HG02870 (cell line): ENCODE measurements around the gene GATD1.

Experiments used
- ATAC-seq: cut with Tn5 transposase; IDR thresholded peaks from one replicate; pipeline ENCODE4 v1.9.1; 2021; ENCODE audit warnings: mild to moderate bottlenecking, moderate library complexity; ENCODE audit not compliant: unreplicated experiment

GATD1 gene

DNA sequence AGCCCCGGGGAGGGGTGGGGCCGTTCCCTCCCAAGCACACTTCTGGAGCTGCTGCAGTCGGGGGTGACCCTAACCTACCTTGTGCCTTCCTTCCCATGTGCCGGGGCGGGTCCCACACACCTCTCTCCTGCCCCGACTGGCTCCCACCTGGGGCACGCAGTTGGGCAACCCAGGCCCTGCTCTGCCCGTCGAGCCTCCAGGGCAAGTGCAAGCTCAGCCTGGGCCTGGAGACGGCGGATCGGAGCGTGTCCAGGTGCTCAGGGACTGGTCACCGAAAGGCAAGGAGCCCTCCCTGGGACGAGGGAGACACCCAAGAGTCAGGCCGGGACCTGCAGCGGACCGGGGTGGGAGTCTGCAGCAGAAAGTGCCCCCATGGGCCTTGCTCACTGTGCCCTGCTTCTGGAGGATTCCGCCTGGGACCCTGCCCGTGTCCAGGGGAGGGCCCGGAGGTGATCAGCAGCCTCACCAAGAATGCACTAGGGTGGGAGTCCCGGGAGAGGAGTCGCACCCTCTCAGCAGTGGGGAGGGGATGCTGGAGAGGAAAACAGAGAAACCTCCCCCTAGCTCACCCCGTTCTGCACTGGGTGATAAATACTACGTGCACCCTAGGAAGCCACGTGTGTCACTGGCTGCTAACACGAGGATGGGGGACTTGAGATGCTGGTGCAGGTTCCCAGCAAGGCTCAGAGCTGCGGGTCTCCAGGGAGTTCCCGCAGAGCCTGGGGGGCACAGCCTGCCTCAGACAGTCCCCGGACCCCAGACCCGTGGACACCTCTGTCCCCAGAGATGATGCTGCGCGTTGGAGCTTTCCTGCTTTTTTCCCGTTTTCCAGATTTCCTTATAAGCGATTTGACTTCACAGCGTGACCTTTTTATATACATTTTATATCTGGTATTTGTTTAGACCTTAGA is 5.2 kb upstream of the GATD1 start:
- no peak for ATAC-seq

DNA sequence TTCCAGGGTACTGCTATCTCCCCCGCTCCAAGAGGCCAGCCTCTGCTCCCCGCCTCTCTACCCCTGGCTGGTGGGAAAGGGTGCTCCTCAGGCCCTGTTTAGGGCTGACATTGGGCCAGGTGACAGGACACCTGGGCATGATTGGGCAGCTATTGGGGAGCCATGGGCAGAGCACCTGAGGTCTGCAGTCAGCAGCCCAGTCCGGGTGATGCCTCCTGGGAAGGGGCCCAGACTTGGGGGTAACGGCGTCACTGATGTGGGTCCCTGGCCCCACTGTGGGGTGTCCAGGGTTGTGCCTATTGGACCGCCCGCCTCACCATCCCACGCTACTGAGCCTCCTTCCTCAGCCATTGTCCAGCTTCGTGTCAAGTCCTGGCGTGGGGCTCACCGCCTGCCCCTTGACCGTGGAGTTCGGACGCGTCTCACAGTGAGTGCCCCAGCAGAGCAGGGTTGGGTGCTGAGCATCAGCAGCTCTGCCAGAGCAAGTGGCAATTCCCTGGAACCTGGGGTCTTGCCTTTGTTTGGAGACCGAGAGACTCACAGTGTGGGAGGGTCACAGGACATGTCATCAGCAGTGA is 2.8 kb upstream of the GATD1 start:
- no peak for ATAC-seq

DNA sequence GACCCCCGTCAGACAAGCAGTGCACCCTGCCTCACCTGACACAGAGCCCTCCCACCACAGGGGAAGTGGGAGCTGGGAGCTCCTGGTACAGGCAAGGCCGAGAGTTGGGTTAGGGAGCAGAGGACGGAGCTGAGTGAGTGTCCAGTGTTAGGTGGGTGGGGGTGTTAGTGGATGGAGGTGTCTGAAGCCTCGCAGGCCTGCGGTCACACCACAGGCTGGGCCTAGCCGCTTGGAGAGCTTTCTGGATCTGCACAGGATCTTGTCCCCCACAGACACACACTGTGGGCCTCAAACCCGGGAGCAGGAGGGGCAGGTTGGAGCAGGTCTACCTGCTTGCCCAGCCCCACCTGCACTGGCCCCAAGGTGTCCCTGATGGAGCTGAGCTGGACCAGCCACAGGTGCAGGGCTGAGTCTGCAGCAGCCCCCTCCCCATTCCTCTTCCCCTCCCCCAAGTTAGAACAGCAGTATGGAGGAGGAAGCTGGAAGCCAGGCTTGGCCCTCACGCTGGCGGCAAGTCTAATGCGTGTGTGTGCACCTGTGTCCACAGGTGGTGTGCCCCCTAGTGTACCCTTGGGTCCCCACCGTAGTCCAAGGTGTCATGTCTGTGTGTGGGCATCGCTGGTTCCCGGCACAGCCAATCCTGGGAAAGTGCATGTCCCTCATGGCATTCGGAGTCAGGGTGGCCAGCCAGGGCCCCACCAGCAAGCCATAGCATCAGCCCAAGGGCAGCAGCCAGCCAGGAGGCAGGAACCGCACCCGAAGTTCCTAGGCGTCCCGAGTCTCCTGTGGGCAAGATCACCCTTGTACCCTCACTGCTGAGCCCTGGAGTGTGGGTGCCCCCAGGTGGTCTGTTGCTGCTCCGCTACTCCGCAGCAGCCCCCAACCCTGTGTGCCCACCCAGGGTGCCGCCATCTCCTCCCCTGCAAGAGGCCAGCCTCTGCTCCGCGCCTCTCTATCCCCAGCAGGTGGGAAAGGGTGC is 2.0 kb upstream of the GATD1 start:
- ATAC-seq = no peak

DNA sequence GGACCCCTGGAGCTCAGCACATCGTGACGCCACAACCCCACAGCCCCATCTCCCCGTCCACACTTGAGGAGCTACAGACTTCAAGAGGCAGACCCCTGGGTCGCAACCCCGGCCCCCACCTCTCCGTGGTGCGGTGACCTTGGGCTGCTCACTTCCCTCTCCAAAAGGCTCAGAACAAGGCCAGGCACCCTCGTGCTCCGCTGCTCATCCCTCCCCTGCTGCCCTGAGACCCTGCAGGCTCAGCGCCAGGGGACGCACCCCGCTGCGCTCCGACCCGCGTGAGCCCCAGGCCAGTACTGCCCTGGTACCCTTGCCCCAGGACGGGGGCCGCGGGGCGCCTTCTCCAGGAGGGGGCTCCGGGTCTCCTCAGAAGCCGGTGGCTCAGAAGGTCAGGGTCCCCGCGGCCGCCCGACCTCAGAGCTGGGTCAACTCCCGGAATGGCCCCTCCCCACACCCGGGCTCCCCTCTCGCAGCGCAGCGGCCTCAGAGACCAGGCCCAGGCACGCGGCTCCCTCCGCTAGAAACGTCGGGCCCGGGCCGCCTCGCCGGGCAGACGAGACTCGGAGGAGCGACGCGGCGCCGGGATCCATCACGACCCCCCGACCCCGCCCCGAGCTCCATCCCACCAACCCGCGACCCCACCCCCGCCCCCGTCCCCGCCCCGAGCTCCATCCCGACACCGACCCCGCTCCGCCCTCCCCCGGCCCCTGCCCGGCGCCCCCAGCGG is 563 bp downstream of the GATD1 start:
- ATAC-seq = peak; percentile 25

DNA sequence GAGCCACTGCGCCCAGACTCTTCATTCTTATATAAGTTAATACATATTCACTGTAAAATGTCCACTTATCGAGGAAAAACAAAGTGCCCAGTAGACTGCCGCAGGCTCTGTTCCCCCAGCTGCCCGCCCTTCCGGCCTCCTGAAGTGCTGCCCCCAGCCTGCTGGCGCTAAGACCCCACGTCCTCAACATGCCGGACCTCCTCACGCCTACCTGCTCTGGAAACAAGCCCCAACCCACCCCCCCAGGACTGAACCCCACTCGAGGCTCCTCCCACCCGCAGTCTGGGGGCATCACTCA is 1.1 kb downstream of the GATD1 start:
- peak; percentile 10 for ATAC-seq

DNA sequence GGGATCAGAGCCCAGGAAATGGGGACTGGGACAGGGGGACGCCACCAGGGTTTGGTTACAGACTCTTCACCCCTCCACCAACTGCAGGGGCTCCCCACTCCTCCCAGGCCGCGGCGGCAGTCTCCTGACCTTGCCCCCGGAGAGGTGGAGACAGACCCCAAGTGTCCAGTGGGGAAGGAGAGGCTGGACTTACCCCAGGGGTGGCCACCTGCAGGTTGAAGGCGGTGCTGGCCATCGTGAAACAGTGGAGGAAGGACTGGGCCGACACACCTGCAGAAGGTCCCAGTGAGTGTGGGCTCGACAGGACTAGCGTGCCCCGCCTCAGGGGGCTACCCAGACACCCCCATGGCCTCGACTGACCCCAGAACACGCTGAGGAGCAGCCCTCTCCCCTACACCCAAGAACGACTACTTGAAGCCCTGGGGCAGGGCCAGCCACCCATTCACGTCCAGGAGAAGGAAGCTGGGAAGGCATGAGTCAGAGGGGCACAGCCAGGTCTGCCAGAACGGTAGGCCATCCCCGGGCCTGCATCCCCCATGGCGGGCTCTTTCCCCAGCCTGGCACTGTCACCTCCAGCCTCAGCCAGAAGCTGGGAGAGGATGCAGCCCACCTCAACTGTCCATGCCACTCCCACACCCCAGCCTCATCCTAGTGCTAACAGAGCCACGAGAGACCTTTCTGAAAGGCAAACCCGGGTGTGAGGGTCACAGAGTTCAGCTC is 2.3 kb downstream of the GATD1 start:
- ATAC-seq = no peak

DNA sequence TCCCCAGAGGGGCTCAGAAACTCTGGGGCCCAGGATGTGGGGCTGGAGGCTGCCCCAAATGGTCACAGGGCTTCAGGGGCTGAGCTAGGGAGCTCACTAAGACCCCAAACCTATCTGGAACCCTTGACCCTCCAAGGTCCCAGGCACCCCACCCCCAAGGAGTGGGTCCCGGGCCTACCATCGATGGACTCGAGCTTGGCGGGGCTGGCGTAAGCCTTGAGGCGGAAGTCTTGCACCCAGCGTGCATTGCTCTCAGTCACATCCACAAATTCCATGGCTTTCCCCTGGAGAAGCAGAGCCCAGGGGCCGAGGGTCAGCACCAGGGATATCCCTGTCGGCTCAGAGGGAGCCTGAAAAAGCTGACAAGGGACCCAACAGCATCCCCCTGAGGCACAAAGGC is 3.5 kb downstream of the GATD1 start:
- no peak for ATAC-seq

DNA sequence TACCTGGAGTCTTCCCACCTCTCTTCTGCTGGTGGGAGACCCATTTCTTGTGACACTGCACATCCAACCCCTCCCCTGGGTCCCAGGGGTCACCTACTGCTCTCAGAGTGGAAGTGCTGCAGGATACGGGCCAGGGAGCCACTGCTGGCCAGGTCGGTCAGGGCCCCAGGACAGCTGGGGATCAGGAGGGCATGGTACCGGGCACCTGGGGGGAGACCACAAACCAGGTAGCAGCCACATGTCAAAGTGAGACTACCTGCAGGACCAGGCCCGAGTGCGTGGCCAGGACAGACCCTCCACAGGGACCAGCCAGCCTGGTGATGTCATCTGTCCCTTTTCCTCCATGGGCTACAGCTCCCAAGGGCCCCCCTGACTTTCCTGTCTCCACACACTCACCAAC is 3.9 kb downstream of the GATD1 start:
- ATAC-seq = no peak

DNA sequence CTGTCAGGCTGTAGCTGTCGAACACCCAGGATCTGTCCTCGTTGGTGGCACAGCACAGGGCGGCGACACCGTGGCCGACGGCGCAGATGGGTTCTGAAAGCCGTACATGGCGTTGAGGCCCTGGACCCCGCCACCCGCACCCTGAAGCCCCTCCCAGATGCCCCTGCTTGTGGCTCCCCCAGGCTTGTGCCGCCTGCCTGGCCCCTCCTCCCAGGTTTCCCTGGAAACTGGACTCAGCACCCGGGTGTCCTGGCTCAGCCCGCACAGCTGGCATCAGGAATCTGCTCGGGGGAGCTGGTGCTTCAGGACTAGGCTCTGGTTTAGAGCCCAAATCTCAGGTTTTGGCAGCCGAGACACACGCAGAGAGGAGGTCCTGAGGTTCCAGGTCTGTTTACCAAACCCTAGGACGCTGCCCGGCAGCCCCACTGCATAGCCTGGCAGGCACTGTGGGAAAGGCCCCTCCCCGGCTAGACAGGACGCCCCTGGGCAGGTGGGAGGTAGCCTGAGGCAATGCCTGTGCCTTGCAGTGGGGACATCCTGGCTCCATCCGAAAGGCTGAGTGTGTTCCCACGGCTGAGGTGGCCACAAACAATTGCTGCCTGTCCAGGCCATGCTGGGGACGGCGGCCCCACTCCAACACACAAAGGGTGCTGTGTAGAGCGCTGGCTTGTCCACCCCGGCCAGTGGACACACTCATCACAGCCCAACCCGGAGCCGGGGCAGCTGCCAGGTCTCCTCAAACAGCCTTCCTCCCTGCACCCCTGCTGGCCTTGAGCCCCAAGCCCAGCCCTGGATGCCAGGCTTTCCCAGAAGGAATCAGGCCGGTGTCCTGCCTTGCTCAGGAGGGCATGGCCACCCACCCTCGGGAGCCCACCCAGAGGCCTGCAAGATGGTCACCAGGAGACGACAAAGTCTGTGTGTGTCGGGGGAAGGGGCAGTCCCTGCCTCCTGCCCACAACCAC is 4.6 kb downstream of the GATD1 start:
- no peak for ATAC-seq

DNA sequence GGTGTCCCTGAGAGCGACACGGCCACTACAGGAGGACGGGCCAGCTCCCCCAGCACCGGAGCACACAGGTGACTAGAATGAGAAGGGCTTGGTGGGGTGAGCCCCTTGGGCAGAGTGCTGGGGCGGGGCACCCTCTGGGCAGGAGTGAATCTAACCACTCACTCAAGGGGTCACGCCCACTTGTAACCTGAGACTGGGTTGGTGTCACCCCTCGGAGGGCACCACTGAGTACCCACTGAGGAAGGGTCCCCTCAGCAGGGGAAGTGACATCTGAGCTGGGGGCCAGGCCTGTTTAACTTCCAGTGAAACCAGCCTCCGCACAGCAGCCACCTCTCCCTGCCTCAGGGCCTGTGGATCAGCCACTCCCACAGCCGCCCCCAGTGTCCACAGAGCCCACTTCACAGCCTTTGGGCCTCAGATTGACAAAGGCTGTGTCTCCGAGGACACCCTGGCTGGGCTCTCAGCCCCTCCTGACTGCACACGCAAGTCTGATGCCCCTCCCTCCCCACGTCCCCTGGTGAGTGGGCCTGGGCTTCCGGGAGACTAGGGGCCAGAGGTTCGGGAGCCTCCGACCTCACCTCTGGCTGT is 5.6 kb downstream of the GATD1 start:
- ATAC-seq = no peak

DNA sequence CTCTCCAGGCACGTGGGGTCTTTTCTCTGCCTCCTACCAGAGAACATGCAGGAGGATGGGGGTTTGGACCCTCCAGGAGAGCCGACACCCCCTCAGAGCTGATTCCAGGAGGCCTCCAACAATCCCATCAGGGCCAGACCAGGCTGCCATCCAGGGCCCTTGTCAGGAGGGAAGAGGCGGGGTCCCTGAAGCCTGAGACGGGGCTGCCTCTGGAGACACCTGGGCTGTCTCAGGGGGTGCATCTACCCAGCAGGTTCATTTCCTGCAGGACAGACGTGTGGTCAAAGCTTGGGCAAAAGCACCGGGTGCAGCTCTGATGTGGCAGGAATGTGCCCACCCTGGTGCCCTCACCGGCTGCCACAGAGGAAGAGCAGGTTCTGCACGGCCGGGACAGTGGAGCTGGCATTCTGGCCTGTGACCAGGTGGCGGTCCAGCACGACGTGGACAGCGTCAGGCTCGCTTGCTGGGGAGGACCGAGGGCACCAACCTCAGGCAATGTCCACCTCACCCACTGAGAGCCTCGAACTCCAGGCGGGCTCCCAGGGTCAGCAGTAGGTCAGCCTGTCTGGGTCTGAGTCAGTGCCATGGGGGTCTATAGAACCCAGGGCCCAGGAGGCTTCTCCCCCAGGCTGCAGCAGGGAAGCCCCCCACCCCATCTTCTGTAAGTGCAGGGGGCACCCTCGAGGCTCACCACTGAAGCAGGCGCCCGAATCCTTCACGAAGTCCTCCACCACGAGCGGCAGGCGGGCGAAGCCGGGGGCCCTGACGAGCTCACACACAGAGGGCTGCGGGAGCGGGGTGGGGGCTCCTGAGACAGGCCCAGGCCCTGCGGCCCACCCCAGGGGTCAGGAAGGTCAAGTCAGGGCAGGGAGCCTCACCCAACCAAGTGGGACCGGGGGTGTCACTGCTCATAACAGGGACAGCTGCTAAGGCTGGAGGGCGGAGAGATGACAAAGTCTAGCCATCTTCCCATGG is 6.4 kb downstream of the GATD1 start:
- no peak for ATAC-seq

DNA sequence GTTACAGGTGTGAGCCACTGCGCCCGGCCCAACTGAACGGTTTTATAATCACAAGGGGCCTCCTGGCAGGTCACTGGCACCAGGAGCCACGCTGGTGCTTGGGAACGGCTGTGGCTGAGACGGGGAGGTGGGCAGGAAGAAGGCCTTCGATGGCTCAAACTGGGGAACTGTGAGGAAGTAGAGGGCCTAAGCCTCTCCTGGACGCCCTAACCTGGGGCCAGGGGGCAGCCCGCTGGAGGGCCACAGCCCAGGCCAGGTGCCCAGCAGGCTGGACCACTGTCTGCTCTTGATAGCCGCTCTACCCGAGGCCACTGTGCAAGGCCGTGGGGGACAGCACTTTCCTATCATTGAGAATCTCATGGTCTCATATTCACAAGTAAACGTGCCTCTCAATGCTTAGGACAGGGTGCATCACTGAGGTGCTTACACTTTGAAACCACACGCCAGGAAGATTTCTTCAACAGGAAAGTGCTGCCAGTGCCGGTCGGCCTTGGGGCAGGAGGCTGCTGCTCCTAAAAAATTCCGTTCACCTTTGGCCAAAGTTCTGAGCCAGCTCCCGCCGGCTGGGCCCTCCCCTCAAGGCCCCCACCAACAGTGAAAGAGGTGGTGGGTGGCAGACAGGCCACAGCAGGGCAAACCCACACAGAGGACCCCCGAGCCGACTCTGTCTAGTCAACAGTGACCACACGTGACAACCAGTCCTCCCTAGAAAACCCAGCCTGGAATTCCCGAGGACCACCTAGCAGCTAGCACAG is 7.2 kb downstream of the GATD1 start:
- no peak for ATAC-seq

DNA sequence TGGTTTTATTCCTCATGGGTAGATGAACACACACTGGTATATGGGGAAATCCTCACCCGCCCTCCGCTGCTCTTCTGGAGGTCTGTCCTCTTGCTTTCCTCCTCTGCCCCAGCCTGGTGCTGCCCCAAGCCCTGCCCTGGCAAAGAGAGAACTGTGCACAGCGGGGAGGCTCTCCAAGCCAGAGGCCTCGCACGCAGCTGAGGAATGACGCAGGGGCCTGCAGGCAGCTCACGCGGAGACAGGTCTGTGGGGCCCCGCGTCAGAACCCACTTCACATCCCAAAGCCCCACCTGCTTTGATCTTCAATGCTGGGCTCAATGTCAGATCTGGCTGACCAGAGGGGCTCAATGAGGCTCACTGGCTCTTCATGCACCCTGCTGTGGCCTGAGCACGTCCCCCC is 10.0 kb downstream of the GATD1 start:
- ATAC-seq = no peak

DNA sequence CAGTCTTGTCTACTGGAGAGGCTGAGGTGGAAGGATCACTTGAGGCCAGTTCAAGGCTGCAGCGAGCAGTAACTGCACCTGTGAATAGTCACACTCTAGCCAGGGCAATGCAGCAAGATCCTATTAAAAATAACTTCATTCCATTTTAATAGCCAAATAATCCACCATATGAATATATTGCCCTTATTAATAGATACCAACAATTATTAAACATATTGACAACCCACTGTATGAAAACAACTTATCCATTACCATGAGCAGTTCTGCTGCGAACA is 10.4 kb downstream of the GATD1 start:
- ATAC-seq = no peak

DNA sequence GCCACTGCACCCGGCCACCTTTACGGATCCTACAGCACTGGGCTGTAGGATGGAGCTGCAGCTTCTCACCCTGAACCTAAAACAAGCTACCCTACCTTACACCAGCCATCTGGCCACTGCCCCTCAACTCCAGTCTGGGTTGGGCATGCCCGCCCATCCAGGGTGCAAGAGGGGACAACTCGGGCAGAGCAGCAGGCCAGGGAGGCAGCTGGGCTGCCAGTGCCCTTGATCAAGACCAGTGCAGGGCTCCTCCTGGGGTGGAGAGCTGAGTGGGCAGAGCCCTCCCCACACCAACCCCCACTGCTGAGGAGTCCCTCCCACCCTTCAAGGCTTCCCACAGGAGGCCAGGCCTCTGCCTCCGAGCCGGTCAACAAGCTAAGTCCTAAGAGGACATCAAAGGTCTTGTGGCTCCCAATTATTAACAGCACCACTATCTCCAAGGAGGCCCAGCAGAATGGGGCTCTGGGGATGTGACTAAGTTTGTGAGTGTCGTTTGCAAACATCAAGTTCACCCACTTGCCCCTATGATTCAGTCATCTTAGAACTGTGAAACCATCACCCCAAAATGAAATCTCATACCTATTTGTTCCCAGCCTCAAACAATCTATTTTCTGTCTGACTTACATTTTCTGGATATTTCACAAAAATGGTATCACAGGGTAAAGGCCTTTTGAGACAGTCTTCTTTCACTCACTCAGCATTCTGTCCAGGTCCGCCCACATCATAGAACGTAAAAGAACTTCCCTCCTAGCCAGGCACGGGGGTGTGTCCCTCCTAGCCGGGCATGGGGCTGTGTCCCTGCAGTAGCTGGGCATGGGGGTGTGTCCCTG is 11.0 kb downstream of the GATD1 start:
- ATAC-seq = no peak

DNA sequence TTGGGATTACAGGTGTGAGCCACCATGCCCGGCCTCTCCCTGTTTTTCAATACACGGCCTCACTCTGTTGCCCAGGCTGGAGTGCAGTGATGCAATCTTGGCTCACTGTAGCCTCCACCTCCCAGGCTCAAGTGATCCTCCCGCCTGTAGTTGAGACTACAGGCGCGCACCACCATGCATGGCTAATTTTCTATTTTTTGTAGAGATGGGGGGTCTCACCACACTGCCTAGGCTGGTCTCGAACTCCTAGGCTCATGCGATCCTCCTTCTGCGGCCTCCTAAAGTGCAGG is 11.5 kb downstream of the GATD1 start:
- no peak for ATAC-seq
